Neuron (in vitro differentiated cells): ENCODE results near the gene TMEM131.

Experiments
- H2AFZ ChIP-seq: one replicate; pipeline ENCODE4 v1.6.1; 2013; ENCODE audit warnings: low read depth, mild to moderate bottlenecking, inconsistent platforms, low read length, moderate library complexity
- H3K27me3 ChIP-seq: one replicate; pipeline ENCODE4 v1.6.1; 2013; ENCODE audit warnings: low read length; ENCODE audit not compliant: insufficient read depth
- H3K36me3 ChIP-seq: one replicate; pipeline ENCODE4 v1.6.1; 2013; ENCODE audit warnings: low read length; ENCODE audit not compliant: insufficient read depth
- H3K4me1 ChIP-seq: one replicate; pipeline ENCODE4 v1.6.1; 2013; ENCODE audit warnings: low read length; ENCODE audit not compliant: insufficient read depth
- H3K4me3 ChIP-seq: 2 replicates; pipeline ENCODE4 v1.5.1; 2013; ENCODE audit warnings: mild to moderate bottlenecking, low read length, moderate library complexity
- H3K9me3 ChIP-seq: one replicate; pipeline ENCODE4 v1.6.1; 2013; ENCODE audit warnings: low read length

TMEM131 gene

DNA sequence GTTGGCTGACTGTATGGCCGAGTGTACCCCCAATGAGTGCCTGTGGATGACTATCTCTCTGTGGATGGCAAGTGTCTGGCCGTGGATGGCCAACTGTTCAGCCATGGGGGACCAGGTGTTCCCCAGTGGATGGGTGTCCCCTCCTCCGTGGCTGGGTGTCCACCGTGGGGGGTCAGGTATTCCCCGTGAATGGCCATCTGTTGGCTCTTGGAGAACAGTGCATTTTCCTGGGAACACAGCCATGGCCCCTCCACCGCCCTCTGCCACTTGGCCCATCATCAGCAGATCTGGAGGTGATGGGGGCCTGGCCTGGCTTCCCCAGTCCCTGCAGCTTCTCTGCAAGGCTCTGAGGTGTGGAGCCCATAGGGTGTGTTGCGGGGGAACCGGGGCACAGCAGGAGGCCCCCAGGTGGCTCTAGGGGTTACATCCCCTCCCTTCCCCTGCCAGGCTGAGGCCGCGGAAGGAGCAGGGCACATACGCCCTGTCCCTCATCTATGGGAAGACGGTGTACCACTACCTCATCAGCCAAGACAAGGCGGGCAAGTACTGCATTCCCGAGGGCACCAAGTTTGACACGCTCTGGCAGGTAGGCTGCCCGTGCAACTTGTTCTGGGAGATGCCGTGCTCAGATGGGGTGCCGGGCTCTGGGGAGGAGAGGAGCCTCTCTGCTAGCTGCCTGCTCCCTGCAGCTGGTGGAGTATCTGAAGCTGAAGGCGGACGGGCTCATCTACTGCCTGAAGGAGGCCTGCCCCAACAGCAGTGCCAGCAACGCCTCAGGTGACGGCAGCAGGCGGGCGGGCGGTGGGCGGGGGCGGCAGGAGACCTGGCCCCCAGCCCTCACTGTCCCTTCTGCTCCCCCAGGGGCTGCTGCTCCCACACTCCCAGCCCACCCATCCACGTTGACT is 263.1 kb downstream of the TMEM131 start:
- Histone ChIP-seq H3K4me3 (no peak overlapping the region), H3K27me3 (no peaks in the 10 kb centered on the region), H3K9me3 (peaks cover 2% of the 10 kb centered on the region), H3K4me1 (no peaks in the 10 kb centered on the region), H3K36me3 (no peaks in the 10 kb centered on the region), H2AFZ (no peak overlapping the region)

GRCh38 chr2:97731274-97732020 is 264.3 kb downstream of the TMEM131 start:
- H3K36me3 ChIP-seq: no peaks in the 10 kb centered on the region
- no peaks in the 10 kb centered on the region for H3K27me3 ChIP-seq
- no peak overlapping the region for H2AFZ ChIP-seq
- no peak overlapping the region for H3K4me3 ChIP-seq
- H3K9me3 ChIP-seq: peaks cover 2% of the 10 kb centered on the region
- no peaks in the 10 kb centered on the region for H3K4me1 ChIP-seq

DNA sequence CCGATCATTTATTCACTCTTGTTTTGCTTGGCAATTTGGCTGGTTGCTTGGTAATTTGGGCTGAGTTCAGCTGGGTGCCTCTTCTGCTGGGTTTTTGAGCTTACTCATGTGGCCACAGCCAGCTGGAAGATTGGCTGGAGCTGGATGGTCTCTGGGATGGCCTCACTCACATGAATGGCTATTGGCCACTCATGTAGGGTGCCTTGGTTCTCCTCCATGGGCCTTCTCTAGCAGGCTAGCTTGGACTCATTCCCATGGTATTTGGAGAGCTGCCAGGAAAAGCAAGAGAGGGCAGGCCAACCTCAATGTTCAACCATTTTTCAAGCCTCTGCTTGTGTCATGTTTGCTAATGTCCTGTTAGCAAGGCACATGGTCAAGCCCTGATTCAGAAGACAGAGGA is 265.5 kb downstream of the TMEM131 start:
- H2AFZ ChIP-seq: no peak overlapping the region
- no peaks in the 10 kb centered on the region for H3K27me3 ChIP-seq
- H3K4me3 ChIP-seq: no peak overlapping the region
- peaks cover 2% of the 10 kb centered on the region for H3K9me3 ChIP-seq
- H3K4me1 ChIP-seq: no peaks in the 10 kb centered on the region
- no peaks in the 10 kb centered on the region for H3K36me3 ChIP-seq

GRCh38 chr2:97728091-97728731 is 267.5 kb downstream of the TMEM131 start:
- H3K27me3 ChIP-seq: no peaks in the 10 kb centered on the region
- no peaks in the 10 kb centered on the region for H3K9me3 ChIP-seq
- H3K4me1 ChIP-seq: no peaks in the 10 kb centered on the region
- H3K36me3 ChIP-seq: no peaks in the 10 kb centered on the region
- H3K4me3 ChIP-seq: no peak overlapping the region
- H2AFZ ChIP-seq: no peak overlapping the region

- no peaks in the 10 kb centered on the region for H3K27me3 ChIP-seq
- H3K9me3 ChIP-seq: no peaks in the 10 kb centered on the region
- no peak overlapping the region for H2AFZ ChIP-seq
- H3K4me1 ChIP-seq: no peaks in the 10 kb centered on the region
- no peaks in the 10 kb centered on the region for H3K36me3 ChIP-seq
- no peak overlapping the region for H3K4me3 ChIP-seq
These were observed 268.5 kb downstream of the TMEM131 start for GRCh38 chr2:97727296-97727695.

DNA sequence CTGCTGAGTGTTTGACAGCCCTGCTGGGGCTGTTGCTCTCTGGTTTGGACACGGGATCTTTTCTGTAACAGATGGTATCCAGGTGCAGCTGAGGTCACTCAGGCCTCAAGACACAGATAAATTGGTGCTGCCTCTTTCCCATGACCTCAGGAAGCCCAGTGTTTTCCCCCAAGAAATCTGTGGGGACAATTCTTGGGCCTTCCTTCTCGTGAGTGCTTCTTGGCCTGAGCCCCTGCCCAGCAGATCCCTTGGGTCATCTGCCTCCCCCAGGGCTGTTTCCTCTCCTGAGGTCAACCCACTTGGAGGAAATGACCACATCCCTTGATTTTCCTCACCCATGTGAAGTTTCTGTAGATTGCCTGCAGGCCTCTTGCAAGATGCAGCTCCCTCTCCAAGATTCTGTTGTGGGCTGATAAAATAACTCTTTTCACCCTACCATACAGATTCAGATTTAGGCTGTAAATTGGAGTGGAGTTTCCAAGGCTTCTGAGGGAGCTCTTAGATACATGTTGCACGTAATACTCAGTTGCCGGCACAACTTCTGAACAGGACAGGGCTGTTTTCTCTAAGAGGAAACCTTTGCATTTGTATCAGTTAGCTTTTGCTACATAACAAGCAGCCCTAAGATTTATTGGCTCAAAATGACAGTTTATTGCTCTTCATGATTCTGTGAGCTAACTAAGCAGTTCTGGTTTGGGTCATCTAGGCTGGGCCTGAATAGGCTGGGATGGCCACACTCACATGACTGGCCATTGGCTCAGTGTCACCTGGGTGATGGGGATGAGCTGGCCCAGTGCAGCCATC is 269.3 kb downstream of the TMEM131 start:
- H3K36me3 ChIP-seq: no peaks in the 10 kb centered on the region
- H3K4me3 ChIP-seq: no peak overlapping the region
- H2AFZ ChIP-seq: no peak overlapping the region
- H3K27me3 ChIP-seq: no peaks in the 10 kb centered on the region
- no peaks in the 10 kb centered on the region for H3K9me3 ChIP-seq
- no peaks in the 10 kb centered on the region for H3K4me1 ChIP-seq

- H3K4me3 ChIP-seq: no peak overlapping the region
- H3K36me3 ChIP-seq: no peaks in the 10 kb centered on the region
- no peaks in the 10 kb centered on the region for H3K4me1 ChIP-seq
- H3K27me3 ChIP-seq: no peaks in the 10 kb centered on the region
- no peaks in the 10 kb centered on the region for H3K9me3 ChIP-seq
- no peak overlapping the region for H2AFZ ChIP-seq
These were observed 270.6 kb downstream of the TMEM131 start for GRCh38 chr2:97724946-97725688.

DNA sequence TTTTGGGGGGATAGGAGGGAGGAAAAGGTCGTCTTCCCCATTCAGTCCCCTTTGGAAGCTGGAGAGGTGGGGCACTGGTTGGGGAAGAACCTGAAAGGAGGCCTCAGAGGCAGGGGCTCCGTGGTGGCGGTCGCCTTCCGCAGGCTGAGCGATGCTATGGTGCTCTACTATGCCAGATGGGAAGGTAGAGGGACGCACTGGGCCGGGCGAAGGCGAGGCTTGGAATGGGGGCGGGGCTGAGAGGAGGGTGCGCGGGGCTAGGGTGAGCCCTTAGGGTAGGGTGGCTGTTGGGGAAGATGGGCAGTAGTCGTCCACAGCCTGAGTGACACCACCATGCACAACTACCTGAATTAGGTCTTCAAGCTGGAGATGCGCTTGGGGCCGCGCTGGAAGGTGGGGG is 271.2 kb downstream of the TMEM131 start:
- Histone ChIP-seq H3K9me3 (no peaks in the 10 kb centered on the region), H3K4me3 (no peak overlapping the region), H3K36me3 (no peaks in the 10 kb centered on the region), H3K27me3 (no peaks in the 10 kb centered on the region), H2AFZ (no peak overlapping the region), H3K4me1 (no peaks in the 10 kb centered on the region)

DNA sequence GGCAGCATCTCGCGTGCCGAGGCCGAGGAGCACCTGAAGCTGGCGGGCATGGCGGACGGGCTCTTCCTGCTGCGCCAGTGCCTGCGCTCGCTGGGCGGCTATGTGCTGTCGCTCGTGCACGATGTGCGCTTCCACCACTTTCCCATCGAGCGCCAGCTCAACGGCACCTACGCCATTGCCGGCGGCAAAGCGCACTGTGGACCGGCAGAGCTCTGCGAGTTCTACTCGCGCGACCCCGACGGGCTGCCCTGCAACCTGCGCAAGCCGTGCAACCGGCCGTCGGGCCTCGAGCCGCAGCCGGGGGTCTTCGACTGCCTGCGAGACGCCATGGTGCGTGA is 271.7 kb downstream of the TMEM131 start:
- no peaks in the 10 kb centered on the region for H3K9me3 ChIP-seq
- H3K36me3 ChIP-seq: no peaks in the 10 kb centered on the region
- no peaks in the 10 kb centered on the region for H3K27me3 ChIP-seq
- H3K4me1 ChIP-seq: no peaks in the 10 kb centered on the region
- no peak overlapping the region for H2AFZ ChIP-seq
- no peak overlapping the region for H3K4me3 ChIP-seq

- Histone ChIP-seq H2AFZ (no peak overlapping the region), H3K9me3 (no peaks in the 10 kb centered on the region), H3K4me3 (no peak overlapping the region), H3K36me3 (no peaks in the 10 kb centered on the region), H3K27me3 (no peaks in the 10 kb centered on the region), H3K4me1 (no peaks in the 10 kb centered on the region)
These were observed 272.3 kb downstream of the TMEM131 start for GRCh38 chr2:97723156-97724072.

- Histone ChIP-seq H3K36me3 (no peaks in the 10 kb centered on the region), H3K9me3 (no peaks in the 10 kb centered on the region), H2AFZ (no peak overlapping the region), H3K27me3 (no peaks in the 10 kb centered on the region), H3K4me3 (no peak overlapping the region), H3K4me1 (no peaks in the 10 kb centered on the region)
These were observed 273.5 kb downstream of the TMEM131 start for GRCh38 chr2:97722227-97722626.
